ENCODE measurements around the gene TM4SF1.
"Not testable (repeated sequence)": the region's sequence is repeated elsewhere in the genome, so short reads cannot be mapped to it uniquely, and the experiment has no call there.

TM4SF1 gene

DNA sequence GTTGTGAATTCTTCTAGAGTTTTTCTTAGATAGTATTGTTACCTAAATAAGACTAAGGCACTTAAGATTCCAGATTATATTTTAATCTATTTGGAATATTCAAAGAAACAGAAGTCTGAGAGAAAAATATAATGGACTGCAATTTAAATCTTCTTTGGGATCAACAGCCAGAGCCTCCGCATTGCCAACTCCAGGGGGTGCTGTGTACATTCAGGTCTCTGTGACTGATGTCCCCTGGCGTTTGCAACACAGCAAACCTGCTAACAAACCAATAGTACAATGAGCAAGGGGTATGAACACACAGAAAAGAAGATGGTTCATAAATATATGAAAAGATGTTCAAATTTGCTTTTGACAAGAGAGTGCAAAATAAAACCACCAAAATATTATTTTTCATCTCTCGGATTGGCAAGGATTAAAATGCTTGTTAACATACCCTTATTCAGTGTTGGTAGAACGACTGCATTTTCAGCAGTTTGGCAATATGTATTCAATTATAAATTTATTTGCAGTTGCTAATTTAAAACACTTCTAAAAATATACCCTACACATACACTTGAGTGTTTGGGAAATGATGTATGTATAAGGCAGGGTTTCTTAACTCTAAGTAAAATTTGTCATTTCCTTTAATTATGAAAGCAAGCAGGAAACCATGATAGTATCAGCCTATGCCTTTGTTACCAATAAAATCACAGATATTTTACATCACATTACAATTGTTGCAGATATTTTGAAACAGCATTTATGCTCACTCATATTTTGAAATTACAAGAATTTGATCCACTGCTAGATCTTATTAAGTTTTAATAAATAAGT lies 16.1 kb upstream of the TM4SF1 start:
- peak; percentile 80 to 84 for DNase-seq

DNA sequence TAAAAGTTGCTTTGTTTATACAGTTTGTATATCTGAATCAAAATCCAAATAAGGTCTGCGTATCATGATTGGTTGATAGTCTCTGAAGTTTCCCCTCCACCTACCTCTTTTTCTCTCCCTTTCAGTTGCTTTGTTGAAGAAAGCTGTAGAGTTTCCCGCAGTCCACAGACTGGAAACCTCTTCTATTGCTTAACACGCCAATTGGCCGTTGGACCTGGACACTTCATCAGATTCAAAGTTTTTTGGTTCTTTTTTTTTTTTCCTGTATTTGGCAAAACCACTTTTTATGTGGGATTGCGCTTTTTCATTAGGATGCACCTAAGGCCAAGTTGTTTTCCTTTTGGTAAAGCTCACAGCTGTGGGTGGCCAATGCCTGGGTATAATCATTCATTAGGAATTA lies 14.5 kb upstream of the TM4SF1 start:
- DNase-seq: no peak

DNA sequence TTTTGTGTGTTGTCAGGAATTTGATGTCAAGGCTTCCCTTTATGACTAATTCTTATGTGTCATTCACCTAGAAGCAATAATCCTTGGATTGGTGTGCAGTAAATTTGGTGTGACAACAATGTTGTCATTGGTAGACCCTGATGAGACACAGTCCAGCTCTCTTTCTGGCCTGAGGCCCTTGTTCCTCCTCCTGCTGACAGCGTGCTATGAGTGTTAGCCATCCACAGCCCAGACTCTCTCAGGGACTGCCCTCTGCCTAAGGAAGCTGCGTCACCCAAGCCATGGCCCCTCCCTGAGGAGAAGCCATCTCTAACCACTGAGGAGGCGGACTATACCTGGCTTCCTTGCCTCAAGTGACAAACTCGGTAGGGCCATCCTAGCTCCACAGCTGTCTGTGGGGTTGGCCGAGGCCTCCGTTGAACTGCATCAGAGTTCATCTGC lies 13.3 kb upstream of the TM4SF1 start:
- DNase-seq: no peak

DNA sequence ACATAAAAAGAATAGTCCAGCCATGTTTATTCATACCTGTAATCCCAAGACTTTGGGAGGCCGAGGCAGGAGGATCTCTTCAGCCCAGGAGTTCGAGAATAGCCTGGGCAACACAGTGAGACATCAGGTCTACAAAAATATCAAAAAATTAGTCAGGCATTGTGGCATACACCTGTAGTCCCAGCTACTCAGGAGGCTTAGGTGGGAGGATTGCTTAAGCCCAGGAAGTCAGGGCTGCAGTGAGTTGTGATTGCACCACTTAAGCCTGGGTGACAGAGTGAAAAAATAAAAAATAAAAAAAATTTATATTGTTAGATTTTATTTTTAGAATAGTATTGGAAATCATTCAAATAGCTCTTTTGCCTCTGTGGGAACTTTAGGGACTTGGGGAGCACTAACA lies 12.8 kb upstream of the TM4SF1 start:
- no peak for DNase-seq

DNA sequence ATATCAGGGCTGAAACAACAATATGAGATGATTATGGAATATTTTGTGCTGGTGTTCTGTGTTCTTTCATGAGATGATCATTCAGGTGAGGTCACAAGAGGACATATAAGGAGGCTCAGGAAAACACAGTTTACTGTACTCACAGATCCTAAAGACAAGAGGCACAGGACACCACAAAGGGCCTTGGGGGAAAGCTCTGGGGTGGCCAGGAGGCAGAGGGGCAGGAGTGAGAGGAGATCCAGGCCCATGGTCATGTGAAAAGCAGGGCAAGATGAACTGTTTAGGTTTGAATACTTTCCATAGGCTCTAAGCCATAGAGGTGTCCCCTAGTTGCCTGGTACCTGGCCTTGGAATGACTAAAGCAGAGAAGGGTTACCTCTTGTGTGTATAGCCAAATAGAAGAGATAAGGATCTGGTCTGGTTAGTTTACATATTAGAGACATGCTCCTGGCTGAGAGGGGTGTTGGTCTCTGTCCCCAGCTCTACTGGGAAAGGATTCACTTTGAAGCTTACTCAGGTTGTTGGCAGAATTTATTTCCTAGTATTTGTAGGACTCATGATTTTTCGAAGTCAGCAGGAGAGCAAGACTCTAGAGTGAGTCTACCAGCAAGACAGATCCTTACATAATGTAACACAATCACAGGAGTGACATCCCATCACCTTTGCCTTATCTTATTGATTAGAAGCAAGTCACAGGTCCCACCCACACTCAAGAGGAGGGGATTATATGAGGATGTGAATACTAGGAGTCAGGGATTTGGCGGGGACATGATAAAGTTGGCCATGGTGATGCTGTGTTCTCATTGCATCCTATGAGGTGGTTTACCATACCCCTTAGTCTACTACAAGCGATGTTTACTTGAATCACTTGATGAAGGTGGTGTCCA lies 11.3 kb upstream of the TM4SF1 start:
- no peak for DNase-seq

DNA sequence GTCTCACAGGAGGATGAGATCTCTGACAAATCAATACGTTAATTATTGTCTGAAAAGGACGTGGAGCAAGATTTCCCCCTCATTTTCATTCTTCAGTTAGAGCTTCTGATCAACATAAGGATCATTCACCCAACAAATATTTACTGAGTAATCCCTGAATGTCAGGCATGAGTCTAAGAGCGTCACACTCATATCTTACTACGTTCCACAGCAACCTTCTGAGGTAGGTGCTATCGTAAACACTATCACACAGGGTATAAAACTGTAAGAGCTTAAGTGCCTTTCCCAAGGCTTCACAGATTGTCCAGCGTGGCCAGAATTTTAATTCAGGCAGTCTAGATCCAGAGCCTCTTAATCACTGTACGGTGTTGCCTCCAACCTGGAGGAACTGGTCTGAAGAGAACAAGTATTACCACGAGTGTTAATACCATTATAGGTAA lies 10.6 kb upstream of the TM4SF1 start:
- no peak for DNase-seq

DNA sequence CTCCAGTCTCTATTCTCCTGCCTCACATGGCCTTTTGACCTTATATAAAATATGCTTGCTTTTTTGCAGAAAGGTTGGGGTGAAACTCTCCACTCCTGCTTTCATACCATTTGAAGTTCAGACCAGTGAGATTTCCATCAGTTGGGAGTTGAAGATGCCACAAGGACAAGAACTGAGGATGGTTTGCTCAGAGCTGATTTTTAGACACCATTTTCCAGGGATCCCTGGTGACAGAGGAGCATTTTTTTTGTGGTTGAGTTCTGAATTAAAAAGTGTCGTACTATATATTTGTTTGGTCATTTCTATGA lies 8.8 kb upstream of the TM4SF1 start:
- no peak for DNase-seq

DNA sequence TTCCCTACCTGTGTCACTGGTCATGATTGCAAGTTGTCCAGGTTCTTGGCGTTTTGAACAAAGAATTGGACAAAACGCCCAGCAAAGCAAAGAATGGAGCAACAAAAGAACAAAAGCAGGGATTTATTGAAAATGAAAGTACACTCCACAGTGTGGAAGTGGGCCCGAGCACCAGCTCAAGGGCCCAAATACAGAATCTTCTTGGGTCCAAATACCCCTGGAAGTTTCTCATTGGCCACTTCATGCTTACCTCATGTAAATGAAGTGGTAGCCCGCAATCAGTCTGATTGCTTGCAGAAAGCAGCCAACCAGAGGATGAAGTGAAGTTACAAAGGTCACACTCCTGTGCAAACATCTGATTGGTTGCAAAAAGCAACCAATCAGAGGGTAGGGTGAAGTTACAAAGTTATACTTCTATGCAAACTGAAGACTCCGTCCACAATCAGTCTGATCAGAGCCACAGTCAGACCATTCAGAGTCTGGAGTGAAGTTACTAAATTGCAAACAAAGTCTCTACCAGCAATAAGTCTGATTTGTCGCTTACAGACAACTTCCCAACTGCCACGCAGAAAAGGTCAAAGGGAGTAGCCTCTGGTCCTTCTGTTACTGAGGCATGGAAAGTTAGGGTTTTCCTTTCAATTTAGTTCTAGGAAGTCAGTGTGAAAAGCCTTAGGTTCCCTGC lies 8.3 kb upstream of the TM4SF1 start:
- no peak for DNase-seq

DNA sequence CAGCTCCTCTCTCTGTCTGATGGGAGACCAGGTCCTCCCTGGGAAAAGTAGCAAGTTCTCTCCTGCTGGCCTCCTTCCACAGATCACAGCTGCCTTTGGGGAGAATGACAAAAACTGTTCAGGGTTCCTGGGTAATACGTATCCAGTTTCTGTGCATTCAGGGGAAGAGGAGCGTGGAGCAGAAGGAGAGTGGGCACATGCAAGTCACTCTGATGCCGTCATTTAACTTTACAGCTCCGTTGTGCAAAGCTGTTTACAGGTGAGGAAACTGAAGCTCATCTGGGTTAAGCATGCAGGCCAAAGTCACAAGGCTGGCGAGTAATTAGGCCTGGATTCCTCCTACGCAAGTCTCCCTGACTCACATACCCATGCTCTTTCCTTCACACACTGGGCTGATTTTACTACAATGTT lies 7.5 kb upstream of the TM4SF1 start:
- DNase-seq: peak; percentile 25 to 90

DNA sequence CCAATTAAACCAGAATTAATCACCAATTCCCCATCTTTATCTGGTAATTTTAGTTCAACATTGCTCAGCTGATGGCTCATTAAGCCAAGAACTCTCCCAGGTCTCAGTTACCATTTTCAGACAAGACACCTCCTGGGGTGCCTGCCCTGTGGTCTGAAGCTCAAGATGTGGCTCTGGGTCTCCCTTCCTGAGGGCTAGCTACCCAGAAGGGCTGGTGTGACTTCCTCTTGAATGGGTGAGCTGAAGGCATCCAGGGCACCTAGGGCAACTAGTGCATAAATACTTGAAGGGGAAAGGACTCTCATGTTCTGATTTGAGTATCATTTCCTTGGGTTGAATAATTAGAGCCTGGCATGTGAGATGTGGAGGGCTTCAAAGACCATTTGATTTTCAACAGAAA lies 6.7 kb upstream of the TM4SF1 start:
- no peak for DNase-seq

DNA sequence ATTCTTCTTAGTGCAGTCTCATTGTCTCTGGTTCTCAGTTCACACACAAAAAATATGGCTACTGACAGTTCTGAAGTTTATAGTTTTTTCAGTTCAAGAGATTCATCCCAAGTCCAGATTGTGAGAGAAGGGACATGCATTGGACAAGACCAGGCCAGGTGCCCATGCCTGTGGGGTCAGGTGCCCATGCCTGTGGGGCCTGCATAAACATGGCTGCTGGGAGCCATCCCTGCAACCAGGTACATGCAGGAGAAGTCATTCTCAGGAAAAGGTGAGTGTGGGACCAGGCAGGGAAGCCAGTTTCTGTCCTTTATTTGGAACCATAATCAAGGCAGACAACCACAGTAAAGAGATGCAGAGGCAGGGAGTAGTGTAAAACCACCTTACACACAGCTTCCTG lies 6.3 kb upstream of the TM4SF1 start:
- DNase-seq: no peak

DNA sequence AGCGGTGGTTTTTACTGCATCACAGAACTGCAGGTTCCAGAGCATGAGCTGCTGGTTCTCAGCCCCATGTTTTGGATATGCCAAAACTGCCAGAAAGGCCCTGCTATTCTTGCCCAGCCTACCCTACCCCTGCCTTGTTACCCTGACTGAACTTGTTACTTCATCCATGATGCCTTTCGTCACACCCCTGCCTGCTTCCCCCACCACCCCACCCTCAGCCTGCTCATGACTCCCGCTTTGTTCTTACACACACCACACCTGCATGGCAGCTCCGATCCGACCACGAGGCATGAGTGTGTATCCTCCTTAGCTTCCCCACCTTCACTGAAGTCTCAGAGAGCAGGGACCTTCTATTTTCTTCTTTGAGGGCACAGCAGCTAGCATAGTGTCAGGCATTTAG lies 5.1 kb upstream of the TM4SF1 start:
- no peak for DNase-seq

DNA sequence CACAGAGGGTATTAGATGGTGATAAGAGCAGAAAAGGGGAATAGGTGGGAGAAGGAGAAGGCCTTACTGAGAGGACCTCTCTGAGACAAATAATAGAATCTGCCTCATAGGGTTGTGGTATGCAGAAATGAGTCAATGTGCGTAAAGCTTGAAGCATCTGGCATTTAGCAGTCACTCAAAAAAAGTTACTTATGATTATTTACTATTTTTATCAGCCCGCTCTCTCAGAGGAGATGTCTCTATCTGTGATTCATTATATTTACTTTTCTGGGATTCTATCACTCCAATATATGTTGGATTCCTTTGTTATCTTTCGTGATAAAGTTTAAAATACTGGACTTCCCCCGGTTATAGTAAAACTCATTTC lies 4.6 kb upstream of the TM4SF1 start:
- DNase-seq: no peak

DNA sequence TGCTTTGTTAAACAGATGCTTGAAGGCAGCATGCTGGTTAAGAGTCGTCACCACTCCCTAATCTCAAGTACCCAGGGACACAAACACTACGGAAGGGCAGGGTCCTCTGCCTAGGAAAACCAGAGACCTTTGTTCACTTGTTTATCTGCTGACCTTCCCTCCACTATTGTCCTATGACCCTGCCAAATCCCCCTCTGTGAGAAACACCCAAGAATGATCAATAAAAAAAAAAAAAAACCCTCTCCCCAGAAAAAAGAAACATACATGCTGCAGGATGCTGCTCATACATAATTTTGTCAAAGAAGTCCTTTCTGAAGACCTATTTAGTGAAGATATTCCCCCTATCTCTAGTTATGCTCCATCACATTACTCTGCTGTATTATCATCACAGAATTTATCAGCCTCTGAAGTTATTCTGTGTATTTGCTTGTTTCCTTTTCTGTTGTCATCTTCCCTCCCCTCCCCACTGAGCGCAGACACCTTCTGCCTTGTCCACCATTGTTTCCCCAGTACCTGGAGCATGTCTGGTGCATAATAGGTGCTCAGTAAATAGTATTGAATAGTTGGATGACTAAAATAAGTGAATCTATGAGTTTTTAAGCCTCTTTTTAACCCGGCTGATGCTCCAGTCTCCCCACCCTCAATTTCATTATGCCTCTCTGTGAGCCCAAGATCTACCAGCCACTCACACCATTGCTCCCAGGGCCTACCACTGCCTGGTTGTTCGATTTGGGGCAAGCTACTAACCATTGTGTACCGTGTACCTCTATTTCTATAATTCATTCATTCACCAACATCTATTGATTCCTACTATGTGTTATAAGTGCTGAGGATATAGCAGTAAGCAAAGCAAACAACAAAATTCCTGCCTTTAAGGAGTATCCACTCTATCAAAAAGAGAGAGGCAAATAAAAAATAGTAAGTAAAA lies 4.0 kb upstream of the TM4SF1 start:
- DNase-seq: no peak

DNA sequence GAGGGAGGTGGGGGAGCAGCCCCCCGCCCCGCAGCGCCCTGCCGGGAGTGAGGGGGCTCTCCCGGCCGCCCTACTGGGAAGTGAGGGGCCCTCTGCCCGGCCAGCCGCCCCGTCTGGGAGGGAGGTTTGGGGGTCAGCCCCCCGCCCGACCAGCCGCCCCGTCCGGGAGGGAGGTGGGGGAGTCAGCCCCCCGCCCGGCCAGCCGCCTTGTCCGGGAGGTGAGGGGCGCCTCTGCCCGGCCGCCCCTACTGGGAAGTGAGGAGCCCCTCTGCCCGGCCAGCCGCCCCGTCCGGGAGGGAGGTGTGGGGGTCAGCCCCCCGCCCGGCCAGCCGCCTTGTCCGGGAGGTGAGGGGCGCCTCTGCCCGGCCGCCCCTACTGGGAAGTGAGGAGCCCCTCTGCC lies 2.8 kb upstream of the TM4SF1 start:
- not testable (repeated sequence) for DNase-seq

DNA sequence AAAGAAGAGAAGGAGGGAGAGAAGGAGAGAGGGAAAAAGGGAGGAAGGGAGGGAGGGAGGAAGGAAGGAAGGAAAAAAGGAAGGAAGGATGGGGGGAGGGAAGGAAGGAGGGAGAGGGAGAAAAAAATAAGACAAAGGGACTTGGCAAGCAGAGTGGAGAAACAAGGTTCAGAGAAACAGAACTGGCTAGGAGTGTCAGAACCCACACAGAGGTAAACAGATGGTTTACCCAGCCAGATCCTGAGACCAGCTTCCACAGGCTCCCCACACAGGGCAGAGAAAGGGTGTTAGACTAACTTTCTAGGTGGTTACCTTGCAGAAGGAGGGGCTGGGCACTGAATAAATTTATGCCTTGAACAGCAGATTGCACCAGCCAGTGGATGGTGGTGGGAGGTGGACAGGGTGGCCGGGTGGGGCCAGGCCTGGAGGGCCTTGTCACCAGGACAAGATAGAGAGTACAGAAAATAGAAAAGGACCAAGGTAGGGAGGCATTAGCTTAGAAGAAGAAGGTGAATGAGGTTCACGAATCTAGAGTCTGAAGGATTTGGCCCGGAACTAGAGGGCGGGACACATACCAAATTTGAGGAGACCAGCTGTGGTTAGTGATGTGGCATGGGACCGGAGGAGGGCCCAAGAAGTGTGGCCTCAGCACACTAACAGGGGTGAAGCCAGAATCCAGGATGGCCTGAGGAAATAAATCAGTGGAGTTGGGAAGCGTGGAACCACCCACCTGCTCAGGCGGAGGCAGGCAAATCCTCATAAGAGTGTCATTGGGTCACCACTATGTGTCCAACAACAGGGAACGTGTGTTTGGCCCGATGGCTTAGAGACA lies 1.2 kb upstream of the TM4SF1 start:
- DNase-seq: no peak

DNA sequence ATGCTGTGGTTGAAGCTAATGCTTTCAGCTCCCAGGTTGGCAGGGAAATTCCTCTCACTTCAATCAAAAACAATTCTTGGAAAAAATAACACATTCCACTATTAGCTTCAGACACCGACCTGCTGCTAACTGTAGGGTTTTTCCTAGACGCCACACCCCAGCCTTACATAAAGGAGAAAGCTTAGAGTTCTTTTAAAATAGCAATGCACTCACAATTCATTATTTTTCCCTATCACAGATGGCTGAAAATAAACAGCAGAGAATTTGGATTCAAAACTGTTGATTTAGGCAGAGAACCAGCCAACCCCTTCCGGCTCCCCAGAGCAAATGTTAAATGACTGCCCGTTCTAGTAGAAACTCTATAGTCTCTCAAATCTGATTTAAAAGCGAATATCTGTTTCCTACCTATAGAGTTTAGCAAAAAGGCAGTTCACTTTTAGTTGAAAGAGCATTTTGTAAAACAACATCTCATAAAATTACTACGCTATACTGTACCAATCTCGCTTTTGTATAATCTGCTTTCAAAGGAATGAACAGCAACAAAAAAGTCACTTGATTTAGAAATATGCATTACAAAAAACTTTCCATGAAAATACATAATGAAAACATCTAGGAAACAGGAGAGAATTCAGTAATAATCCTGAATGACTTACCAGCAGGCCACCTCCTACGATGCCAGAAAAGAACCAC lies 586 bp downstream of the TM4SF1 start:
- DNase-seq: no peak

DNA sequence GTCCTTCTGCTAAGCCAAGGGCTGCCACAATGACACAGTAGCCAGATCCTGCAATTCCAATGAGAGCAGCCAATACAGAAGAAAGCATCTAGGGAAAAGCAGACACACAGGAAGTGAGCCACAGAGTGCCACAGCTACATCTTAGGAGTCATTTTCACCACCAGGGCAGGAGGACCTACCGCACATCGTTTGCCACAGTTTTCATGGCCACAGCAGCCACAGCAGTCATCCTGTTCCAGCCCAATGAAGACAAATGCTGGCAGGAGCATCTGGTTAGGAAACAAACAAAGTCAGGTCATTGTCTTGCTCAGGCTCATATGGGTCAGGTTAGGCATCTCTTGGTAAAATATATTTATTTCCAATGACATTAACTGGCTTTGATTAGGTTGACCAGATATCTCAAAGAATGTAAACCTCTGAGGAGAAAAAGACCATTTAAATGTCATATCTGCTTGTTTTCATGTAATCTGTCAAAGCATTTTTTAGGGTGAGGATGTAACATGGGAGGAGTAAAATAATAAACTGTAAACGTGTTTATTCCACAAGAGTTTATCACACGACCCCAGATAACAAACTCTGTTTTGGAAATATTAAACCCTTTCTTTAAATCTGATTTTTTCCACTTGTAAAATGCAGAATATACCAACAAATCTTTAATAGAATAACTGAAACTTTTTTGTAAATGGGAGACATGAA lies 1.8 kb downstream of the TM4SF1 start:
- no peak for DNase-seq

DNA sequence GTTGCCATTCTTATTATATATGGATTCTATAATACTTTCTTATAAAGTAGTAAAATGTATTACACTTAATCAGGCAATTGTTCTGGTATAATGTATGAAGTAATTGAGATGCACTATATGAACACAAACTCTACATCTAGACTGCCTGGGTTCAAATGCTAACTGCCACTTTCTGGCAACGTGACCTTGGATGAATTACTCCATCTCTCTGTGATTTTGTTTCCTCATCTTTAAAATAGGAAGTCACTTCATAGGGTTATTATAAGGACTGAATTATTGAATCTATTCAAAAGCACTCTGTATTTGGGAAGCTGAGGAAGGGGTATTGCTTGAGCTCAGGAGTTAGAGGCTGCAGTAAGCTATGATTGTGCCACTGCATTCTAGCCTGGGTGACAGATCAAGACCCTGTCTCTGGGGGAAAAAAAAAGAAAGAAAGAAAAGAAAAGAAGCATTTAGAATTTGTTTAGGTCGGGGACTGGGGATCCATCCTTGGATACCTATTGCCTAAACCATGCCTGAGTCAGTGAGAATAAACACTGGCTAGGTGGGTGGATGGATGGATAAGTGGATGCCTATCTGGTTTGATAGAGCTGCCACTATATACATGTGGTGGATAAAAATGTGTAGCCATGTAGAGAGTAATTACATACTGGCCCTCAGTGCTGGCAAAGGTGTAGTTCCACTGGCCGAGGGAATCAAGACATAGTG lies 2.5 kb downstream of the TM4SF1 start:
- peak; percentile 59 to 62 for DNase-seq

DNA sequence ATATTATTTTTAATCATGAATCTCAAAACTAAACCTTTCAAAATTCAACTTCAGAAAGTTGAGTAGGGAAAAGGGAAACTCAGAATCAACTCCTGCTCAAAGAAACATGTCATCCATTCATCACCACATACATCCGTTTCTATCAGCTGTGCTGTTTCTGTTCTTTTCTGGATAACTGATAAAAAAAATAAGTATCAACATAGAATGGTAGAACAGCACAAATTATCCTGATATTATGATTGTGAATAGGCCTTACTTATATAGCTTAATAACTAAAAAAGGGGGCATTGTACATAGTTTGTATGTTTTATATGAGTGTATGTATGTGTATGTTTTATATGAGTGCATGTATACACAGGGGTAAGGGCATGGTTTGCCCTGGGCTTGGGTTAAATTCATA lies 3.1 kb downstream of the TM4SF1 start:
- DNase-seq: peak in 1 of 2 donors; percentile 26

Data from inflammatory macrophage treated with lipopolysaccharide for 1 hour (primary cell).